WTC11 (cell line): ENCODE measurements around the gene RAPGEF5.

Source experiments
- ARID4B ChIP-seq: sonication (generic); formaldehyde crosslinking; IDR thresholded peaks from 2 replicates; pipeline ENCODE4 v1.8.0; 2023; ENCODE audit warnings: missing genetic modification reagents, mild to moderate bottlenecking, borderline replicate concordance
- ATF3 ChIP-seq: sonication (generic); formaldehyde crosslinking; conservative IDR thresholded peaks from 2 replicates; pipeline ENCODE4 v1.8.1; 2022; ENCODE audit warnings: mild to moderate bottlenecking, missing genetic modification reagents
- ATF6 ChIP-seq: sonication (generic); formaldehyde crosslinking; IDR thresholded peaks from 2 replicates; pipeline ENCODE4 v1.8.1; 2023; ENCODE audit warnings: mild to moderate bottlenecking, missing genetic modification reagents
- CBFB ChIP-seq: sonication (generic); formaldehyde crosslinking; IDR thresholded peaks from 2 replicates; pipeline ENCODE4 v1.8.1; 2022; ENCODE audit warnings: mild to moderate bottlenecking, low read depth, missing genetic modification reagents
- CDX4 ChIP-seq: fragments of 250-450 bp; sonication (Bioruptor Pico); IDR thresholded peaks from 2 replicates; pipeline ENCODE4 v1.9.0; 2021; ENCODE audit warnings: moderate library complexity, mild to moderate bottlenecking, inconsistent platforms, borderline replicate concordance
- CTCF ChIP-seq: fragments of 200-600 bp; IDR thresholded peaks from 2 replicates; pipeline ENCODE4 v1.8.0; 2022; ENCODE audit warnings: antibody characterized with exemption
- ETV6 ChIP-seq: sonication (generic); formaldehyde crosslinking; IDR thresholded peaks from 2 replicates; pipeline ENCODE4 v1.8.1; 2022; ENCODE audit warnings: mild to moderate bottlenecking, missing genetic modification reagents
- GABPB1 ChIP-seq: sonication (generic); formaldehyde crosslinking; IDR thresholded peaks from 2 replicates; pipeline ENCODE4 v1.8.1; 2023; ENCODE audit warnings: mild to moderate bottlenecking, missing genetic modification reagents
- MAX ChIP-seq: sonication (generic); formaldehyde crosslinking; IDR thresholded peaks from 2 replicates; pipeline ENCODE4 v1.8.0; 2022; ENCODE audit warnings: mild to moderate bottlenecking, missing genetic modification reagents
- NFYB ChIP-seq: sonication (generic); formaldehyde crosslinking; conservative IDR thresholded peaks from 2 replicates; pipeline ENCODE4 v1.8.0; 2022; ENCODE audit warnings: low read depth, missing genetic modification reagents
- NR2C2 ChIP-seq: sonication (generic); formaldehyde crosslinking; IDR thresholded peaks from 2 replicates; pipeline ENCODE4 v1.8.0; 2022; ENCODE audit warnings: mild to moderate bottlenecking, missing genetic modification reagents
- USF2 ChIP-seq: sonication (generic); formaldehyde crosslinking; IDR thresholded peaks from 2 replicates; pipeline ENCODE4 v1.8.1; 2023; ENCODE audit warnings: mild to moderate bottlenecking, missing genetic modification reagents, moderate library complexity
- ZNF423 ChIP-seq: fragments of 250-450 bp; sonication (Bioruptor Pico); IDR thresholded peaks from 2 replicates; pipeline ENCODE4 v2.1.2; 2022; ENCODE audit warnings: mild to moderate bottlenecking, moderate library complexity
- ZNF512 ChIP-seq: sonication (generic); formaldehyde crosslinking; IDR thresholded peaks from 2 replicates; pipeline ENCODE4 v1.8.1; 2022; ENCODE audit warnings: missing genetic modification reagents, borderline replicate concordance

GRCh38 chr7:22129166-22129565 lies 227.8 kb downstream of the RAPGEF5 start:
- no peak for TF ChIP-seq CTCF
- no peak for TF ChIP-seq ATF3
- no peak for TF ChIP-seq CDX4 (CRISPR knock-in tag)
- TF ChIP-seq ETV6 (CRISPR knock-in tag): no peak
- TF ChIP-seq GABPB1 (CRISPR knock-in tag): no peak
- TF ChIP-seq USF2 (CRISPR knock-in tag): no peak
- TF ChIP-seq ZNF512 (CRISPR knock-in tag): no peak
- TF ChIP-seq MAX (CRISPR knock-in tag): no peak
- TF ChIP-seq CBFB (CRISPR knock-in tag): no peak
- TF ChIP-seq ATF6 (CRISPR knock-in tag): no peak
- TF ChIP-seq NR2C2: no peak
- TF ChIP-seq ARID4B (CRISPR knock-in tag): no peak
- TF ChIP-seq ZNF423 (CRISPR knock-in tag): no peak
- TF ChIP-seq NFYB (CRISPR knock-in tag): no peak
